Caki2 (cell line): ENCODE results near the gene ANXA3. TPM values are rescaled to one million over a fixed set of nuclear protein-coding genes. Genes with fewer than 3 reads are reported as not detected.
"Not testable (repeated sequence)": the region's sequence is repeated elsewhere in the genome, so short reads cannot be mapped to it uniquely, and the experiment has no call there.

ENCODE experiments used
- DNase-seq: peaks from one replicate; pipeline ENCODE4 v3.0.0-alpha.2; 2015; ENCODE audit warnings: low read depth
- in situ Hi-C: cut with HindIII; loops from 2 replicates; pipeline ENCODE4 v1.10.0; 2016; ENCODE audit warnings: low sequenced_read_pairs, low pct_unique_long_range_greater_than_20kb, mixed read lengths
- total RNA-seq: library from RNA; depleted of rRNA; stranded (reverse); fragments of >200 nt; shearing (Covaris generic); gene quantifications from 2 replicates; pipeline ENCODE4 v1.2.3, GENCODE V29; 2014; ENCODE audit warnings: low replicate concordance

The ANXA3 gene
- total RNA-seq, 1 experiment from 2014 or later, result 64.7 TPM

DNA sequence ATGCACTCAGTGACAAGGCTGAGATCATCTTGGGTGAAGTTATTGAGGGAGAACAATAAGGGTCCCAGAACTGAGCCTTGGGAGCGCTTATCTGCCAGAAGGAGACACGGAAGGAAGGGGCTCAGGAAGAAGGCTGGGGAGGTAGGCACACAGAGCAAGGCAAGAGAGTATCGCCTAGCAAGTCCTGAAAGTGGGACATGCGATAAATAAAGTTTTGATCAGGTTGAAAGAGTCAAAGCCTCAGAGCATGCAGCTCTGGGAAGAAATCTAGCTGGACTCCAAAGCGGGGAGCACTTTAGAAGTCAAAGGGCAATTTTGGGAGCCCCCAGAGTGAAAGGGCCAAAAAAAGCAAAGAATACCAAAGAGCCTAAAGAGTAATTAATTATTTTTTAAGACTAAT, 17.7 kb upstream of the ANXA3 start:
- DNase-seq, result no peak
- in situ Hi-C loops, result no loop called here

DNA sequence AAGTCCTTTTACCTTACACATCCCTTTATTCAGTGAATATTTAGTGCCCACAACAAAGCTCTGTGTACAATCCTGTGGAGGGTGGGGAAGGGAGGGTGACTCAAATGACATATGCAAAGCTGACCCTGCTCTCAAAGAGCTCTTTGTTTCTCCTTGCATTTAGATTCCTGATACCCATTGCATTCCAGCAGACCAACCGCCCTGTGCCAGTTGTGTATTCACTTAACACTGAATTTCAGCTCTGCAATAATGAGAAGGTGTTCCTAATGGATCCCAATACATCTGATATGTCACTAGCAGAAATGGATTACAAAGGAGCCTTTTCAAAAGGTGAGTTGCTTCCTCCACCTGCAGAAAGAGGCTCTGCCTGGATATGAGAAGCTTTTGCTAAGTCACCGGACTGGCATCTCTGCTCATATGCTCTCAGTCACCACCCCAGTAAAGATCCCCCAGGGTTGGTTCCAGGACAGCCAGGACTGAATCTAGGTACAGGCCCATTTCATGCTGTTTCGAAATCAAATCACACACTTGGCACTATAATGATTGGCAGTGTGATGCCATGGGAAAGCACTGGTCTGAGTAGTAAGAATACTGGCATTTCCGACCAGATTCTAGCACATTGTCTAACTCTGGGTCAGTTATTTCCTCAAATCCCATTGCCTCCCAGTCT, 17.1 kb upstream of the ANXA3 start:
- in situ Hi-C loops, result no loop called here

DNA sequence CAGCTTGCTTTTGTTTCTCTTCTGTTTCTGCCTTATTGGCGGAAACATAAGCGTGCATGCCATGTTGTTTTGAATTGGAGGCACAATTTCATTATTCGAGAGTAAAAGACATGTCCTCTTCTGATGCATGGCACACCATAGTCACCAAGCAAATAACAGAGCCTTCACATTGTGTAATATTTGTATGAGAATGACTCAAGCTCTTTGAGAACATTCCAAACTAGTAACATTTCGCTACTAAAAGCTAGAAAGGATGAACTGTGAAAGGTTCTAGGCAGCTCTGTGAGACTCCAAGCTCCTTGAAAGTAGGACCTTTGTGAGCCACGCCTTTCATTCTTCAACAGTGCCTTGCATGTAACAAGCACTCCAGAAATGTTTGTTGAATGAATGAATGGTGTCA, 9.2 kb upstream of the ANXA3 start:
- DNase-seq, result no peak
- in situ Hi-C loops, result no loop called here

More for the DNA sequence above, 17.1 kb upstream of the ANXA3 start:
- DNase-seq, result peak; percentile 8

DNA sequence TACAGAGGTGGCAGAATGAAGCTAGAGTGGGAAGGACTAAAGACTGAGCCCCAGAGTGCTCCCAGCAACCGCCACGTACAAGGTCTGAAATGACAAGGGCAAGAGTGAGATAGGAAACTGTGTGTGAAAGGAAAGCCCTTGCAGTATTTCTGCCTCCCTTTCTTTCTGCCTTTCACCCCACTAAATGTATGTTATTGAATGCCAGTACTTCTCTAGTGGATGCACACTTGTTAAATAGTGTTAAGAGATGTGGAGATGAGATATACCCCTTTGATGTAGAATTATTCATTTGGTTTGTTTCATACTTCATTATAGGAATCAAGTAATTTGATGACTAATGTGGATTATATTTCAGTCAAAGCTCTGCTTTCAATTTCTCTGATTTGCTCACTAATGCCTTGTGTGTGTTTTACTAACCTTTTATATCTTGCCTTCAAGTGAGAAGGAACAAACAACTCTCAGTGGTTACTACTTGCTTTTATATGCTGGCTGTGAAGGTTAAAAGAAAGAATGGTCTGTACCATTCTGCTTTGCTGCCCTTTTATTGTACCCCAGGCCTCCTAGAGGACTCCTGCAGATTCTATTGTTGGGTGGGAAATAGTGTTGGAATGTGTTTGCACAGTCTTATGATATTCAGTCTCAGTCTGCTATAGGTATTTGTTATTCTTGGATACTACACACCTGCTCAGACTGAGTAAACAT, 8.0 kb upstream of the ANXA3 start:
- in situ Hi-C loops, result no loop called here
- no peak for DNase-seq

DNA sequence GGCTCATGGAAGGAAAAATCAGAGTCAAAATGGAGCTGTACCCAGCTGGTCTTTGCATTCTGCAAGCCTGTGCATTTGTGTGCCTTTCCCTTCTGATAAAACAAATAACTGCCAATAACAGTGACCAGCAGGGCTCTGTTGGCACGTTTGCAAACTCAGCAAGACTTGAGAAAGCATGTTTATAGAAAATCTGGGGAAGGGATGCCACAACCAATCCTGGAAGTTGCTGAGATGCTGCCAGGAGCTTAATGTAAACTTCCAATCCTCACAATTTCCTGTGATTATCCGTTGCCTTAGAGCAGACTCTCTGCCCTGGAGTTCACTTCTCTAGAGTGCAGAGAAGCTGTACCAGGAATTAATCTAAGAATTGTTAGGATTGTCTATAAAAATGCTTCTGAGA, 6.9 kb upstream of the ANXA3 start:
- DNase-seq, result no peak
- in situ Hi-C loops, result no loop called here

DNA sequence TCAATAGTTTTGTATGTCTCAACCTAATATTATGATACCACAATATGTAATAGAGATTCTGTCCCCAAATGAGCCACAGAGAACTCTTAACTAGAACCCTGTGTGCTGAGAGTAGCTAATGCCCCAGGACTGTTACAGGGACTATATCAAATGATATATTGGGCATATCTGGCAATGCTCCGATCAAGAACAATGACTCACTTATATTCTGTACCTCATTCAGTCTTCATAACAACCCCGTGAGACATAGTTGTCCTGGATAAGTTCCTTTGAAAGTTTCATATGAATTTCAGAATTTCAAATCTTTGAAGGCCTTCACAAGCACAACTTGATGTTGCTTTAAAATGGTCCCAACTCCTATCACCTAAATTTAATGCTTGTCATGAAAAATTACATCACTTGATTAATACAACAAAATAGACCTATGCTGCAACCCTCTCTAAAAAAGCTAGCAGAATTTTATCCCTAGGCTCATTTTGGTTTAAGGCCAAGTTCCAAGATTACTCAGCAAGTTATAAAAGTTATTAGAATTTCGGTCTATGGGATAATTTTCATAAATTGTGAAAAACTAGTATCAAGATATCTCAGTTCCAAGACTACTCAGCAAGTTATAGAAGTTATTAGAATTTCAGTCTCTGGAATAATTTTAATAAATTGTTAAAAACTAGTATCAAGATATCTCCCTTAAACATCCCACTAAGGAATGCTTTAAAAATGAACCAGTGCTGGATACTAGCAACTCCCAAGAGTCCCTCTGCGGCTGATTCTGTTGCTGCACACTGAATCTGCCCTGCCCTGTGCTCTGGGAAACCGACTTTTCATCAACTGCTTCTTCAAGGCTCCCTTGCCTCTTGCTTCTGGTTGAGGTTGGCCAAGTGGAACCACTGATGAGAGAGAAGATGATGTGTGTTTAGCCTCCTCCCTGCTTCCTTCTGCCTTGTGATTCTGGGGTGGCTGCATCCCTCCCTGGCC, 6.0 kb upstream of the ANXA3 start:
- in situ Hi-C loops, result no loop called here
- no peak for DNase-seq

DNA sequence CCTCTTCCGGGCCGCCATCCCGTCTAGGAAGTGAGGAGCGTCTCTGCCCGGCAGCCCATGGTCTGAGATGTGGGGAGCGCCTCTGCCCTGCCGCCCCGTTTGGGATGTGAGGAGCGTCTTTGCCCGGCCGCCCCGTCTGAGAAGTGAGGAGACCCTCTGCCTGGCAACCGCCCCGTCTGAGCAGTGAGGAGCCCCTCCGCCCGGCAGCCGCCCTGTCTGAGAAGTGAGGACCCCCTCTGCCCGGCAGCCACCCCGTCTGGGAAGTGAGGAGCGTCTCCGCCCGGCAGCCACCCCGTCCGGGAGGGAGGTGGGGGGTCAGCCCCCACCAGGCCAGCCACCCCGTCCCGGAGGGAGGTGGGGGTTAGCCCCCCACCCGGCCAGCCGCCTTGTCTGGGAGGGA, 3.7 kb upstream of the ANXA3 start:
- in situ Hi-C loops, DNase-seq: not testable (repeated sequence)

DNA sequence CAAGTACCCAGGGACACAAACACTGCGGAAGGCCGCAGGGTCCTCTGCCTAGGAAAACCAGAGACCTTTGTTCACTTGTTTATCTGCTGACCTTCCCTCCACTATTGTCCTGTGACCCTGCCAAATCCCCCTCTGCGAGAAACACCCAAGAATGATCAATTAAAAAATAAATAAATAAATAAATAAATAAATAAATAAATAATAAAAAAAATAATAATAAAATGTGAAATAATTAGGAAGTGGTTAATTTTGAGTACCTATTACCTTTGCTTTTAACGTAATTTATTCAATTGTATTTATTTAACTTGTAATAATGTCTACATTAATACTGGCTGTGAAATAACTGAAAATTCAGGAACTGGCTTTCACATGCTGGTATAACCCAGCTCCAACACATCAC, 2.7 kb upstream of the ANXA3 start:
- in situ Hi-C loops, result not testable (repeated sequence)

DNA sequence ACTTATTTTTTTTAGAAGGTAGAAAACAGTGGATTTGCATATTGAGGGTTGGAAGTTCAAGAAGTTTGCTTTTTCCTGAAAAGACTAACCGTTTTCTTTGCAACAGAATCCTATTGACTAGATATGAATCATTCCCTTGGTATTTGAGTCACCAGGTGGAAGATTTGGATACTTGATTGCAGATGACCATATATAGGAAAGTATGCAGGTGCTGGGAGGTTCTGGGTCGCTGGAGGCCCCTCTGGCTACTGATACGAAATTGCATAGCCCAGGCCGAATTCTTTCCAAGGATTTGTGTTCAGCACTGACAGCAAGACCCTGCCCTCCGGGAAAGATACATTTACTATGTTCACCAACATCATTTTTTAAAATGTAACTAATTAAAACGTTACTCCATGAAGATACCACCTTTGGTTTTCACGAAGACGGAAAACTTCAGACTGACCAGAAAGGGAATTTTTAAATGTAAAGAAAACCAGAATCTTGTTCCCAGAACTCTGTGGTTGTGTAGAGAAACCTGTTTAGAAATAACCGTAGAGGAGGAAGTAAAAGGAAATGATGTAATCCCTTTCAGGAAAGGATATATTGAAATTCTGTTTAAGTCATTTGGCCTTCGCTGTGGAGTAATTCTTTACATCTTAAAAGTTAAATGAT, 946 bp downstream of the ANXA3 start:
- DNase-seq, result peak; percentile 79
- in situ Hi-C loops, result no loop called here

More for the DNA sequence above, 2.7 kb upstream of the ANXA3 start:
- DNase-seq, result not testable (repeated sequence)

DNA sequence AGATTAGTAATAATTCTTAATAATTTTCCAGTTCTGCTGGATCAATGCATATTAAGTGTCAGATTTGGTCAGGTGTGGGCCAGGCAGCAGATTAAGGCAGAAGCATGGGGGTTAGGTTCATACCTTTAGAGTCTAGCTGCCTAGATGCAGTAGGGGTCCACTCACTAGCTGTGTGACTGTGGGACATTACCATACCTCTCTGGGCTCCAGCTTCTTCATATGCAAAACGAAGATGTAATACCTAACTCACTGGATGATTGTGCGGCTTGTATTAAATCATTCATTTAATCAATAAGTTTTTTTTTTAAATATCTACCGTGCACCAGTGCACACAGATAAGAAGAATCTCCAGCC, 1.4 kb downstream of the ANXA3 start:
- no peak for DNase-seq
- in situ Hi-C loops, result no loop called here

DNA sequence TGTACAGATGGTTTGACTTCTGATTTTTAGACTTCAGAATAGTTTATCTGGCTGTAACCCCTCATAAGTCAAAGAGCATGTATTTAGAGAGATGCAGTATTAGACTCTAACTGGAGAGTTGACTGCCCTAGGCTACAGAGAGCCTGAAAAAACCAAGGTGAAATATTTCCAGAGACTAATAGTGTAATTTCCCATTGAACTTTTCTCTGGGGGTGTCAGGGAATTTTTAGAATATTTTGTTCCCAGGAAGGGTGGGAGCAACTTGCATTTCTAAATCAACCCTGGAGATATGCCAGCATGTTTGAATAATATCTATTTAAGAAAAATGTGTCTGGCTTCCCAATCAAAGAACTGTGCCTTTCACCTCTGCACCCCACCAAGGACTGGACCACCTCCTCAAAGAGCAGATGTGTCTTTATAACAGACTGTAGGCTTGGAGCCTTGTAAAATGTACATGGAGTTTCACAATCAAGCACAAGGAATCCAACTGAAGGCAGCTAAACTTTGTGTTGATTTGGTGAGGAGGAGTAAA, 2.0 kb downstream of the ANXA3 start:
- in situ Hi-C loops, result no loop called here
- no peak for DNase-seq

DNA sequence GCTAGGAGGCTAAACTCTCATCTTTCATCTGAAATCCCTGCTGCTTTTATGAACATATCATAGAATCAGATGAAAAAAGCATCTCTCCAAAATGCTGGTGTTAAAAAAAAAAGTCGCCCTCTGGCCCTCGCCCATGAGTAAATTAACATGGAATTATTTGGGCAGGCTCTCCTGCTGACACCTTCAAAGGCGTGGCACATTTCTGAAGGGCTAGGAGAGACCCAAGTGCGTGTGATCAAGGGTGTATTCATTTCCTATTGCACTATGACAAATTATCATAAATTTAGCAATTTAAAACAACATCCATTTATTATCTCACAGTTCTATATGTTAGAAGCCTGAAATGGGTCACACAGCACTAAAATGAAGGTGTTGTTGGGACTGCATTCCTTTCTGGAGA, 5.1 kb downstream of the ANXA3 start:
- in situ Hi-C loops, result no loop called here

DNA sequence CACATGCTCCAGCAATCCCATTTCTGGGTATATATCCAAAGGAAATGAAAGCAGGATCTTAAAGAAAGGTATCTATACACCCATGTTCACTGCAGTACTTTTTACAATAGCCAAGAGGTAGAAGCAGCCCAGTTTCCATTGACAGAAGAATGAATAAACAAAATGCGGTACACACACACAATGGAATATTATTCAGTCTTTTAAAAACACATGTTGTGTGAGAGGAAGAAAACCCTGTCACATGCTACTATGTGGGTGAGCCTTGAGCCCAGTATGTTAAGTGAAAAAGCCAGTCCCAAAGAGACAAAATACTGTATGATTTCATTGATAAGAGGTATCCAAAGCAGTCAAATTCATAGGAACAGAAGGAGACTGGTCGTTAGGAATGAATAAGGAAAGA, 6.3 kb downstream of the ANXA3 start:
- in situ Hi-C loops, result no loop called here
- no peak for DNase-seq

More for the DNA sequence above, 5.1 kb downstream of the ANXA3 start:
- DNase-seq, result no peak

DNA sequence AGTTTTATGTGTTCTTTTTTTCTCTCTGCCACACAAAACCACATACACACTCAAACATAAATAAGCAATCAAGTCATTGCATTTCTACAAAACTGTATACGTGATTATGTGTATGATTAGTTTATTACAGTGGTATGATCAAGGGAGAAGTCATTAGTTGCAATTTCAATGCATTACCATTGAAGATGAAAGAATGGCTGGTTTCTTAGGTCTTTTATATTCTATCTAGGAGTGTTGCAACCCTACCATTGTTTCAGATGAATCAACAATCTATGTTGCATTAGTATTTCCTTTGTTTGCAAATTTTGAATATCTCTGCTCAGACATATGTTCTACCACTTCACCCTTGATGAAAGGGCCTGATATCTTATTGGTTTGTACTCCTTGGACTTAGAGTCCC, 6.8 kb downstream of the ANXA3 start:
- in situ Hi-C loops, result no loop called here
- no peak for DNase-seq

DNA sequence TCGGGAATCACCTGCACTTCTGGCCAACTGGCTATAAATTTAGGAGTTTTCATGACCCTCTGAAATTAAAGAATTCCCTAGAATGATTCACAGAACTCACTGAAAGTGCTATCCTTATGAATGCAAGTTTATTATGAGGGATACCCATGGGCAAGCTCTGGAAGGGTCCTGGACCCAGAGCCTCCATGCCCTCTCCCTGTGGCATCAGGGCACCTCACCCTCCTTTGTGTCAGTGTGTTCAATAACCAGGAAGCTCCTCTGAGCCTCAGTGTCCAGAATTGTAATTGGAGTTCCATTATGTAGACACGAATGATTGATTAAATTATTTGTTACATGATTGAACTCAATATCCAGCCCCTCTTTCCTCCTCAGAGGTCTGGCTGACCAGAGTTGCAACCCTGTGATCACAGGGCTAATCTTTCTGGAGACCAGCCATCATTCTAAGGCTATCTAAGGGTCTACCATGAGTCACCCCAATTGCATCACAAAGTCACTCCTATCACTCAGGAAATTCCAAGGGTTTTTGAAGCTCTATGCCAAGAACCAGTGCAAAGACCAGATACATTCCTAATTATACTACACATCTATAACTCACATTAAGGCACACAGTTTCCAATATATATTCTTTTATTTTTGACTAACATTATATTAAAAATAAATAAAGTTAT, 8.9 kb downstream of the ANXA3 start:
- peak; percentile 20 for DNase-seq
- in situ Hi-C loops, result no loop called here

DNA sequence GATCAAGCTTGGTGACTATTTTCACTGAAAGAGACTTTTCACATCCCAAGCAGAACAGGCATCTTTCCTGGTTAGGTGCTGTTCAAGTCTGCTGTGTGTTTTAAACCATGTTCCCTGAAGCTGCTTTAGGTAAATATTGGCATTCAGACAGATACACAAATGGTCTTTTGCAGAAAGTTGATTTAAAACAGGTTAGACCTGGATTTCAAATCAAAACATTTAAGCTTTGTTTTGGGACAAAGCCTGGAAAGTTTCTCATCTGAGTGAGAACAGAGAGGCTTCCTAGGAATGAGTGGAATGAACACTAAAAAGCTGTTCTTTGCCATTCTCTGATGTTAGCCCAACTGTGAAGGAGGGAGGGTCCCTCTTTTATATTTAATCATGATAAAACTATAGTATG, 10.1 kb downstream of the ANXA3 start:
- in situ Hi-C loops, result no loop called here
- peak; percentile 17 for DNase-seq

DNA sequence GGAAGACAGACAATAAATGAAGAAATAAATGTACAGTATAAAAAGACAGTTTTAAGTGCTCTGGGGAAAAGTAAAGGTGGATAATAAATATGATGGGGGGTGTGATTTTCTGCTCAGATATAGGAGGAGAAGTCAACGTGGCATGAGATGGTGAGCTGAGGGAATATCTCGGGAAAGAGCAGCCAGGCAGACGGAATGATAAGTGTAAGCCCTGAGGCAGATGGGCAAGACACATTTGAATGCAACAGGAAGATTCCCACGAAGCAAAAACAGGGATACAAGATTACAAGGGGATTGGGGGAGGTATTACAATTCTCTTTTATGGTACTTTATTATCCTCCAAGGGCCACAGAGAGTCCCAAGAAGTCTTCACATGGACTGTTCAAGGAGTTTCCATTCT, 11.1 kb downstream of the ANXA3 start:
- DNase-seq, result no peak
- in situ Hi-C loops, result no loop called here

DNA sequence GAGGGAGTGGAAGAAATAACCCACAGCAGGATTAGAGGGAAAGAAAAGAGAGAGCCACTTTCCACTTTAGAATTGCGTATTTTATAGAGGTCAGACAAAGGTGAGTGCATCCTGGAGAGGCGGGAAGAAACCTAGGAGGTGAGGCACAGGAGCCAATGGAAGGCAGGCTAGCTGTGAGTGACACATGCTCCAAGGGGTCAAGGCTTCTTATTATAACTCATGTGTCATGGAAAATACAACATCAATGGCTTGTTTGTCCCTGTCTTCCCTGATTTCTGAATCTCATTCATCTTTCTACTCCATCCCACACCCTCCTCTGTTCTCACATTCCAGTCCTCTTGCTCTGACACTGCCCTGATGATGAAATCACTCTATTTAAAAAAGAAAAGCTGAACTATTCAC, 14.4 kb downstream of the ANXA3 start:
- in situ Hi-C loops, result no loop called here
- DNase-seq, result peak; percentile 59
